HG03460 (cell line): Measurements from ENCODE around the gene FHDC1.

Source experiments
- ATAC-seq: cut with Tn5 transposase; IDR thresholded peaks from one replicate; pipeline ENCODE4 v1.9.1; 2021; ENCODE audit not compliant: unreplicated experiment

The FHDC1 gene

GRCh38 chr4:152979731-152980330 lies 43.7 kb downstream of the FHDC1 start:
- no peak for ATAC-seq

- no peak for ATAC-seq
Measured at GRCh38 chr4:152981278-152981677, 45.2 kb downstream of the FHDC1 start.

DNA sequence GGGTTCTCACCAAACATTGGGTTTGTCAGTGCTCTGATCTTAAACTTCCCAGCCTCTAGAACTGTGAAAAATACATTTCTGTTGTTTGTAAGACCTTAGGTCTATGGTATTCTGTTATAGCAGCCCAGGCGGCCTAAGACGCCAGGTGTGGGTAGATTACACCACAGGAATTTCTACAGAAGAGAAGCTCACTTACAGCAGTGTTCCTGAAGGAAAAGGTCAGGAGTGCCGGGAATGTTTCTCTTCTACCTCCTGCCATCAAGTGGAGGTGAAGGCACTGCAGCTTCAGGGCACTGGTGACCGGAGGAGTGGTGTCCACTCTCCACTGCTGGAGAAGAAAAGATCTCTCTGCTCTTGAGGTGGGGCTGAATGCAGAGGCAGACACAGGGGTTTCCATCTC lies 45.7 kb downstream of the FHDC1 start:
- ATAC-seq = no peak

DNA sequence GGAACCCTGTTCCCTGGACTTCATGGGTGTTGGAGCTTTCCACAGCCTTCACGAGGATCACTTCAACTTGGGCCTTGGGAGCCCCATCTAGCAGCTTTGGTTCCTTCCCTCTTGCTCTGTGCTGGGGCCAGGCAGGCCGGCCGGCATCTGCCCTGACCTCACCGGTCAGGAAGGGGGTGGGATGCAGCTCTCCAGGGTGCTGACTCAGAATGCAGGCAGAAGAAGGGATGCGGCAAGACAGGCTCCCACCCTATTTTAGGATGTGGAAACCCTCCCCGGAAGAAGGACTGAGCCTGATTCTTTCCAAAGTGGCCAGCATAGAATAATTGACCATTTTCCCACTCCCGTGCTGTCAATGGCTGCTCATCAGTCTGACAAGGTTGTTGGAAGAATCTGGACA lies 47.1 kb downstream of the FHDC1 start:
- ATAC-seq = no peak

DNA sequence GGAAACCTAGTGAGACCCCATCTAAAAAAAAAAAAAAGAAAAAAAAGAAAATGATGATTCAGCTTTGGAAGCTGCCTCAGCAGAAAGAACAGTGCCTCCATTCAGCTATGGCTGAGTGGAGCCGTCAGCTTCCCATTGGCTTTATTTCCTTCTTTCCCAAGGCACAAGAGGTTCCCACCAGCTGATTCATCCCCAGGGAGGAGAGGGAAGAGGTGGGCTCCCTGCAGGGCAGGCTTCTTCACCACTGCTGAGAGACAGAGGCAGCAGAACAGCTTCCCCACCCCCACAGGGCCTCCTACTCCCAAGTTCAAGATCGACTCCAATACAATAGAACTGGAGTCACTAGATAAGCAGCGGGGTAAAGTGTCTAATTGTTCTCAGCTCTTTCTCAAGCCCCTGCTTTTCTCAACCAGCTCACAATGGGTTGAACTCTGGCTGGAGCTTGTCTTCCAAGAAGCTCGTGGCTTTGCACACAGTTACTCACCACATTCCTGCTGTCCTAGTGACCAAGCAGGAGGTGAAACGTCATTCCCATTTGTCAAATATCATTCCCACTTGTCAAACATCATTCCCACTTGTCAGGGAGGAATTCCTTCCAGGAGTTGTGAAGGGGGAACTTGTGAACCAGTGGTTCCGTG lies 47.8 kb downstream of the FHDC1 start:
- ATAC-seq = no peak

DNA sequence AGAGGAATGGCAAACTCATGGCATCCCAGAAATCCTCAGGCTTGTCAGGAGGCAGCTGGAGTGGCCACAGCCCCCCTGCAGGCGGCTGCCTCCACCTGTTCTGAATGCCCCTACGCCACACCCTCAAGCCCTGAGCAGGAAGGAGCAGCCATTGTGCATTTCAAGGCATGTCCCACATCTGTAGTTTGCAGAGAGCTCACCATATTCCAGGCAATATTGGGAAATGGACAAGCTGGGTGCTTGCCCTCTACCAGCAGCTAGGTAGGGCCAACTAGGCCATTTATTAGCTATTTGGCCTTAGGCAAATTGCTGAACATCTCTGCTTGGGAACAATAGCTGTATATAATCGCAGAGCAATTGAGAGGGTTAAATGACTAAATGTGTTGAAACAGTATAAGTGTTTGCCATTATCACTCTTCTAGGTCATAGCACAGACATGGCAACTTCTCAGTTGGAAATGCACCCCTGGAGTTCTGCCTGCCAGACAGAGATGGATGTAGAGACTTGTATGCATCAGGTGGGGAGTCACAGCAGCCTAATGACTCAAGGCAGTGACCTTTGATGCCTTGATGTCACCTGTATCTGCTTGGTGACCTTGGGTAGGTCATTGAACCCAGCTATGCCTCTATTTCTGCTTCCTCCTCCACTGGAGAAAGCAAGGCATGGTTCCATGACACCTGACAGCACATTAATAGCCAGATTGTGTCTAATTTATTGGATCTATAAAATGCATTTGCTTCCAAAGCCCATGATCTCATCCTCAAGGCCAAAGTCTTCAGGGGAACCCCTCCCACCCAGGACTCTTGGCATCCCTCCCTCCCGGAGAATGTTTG lies 52.8 kb downstream of the FHDC1 start:
- no peak for ATAC-seq

DNA sequence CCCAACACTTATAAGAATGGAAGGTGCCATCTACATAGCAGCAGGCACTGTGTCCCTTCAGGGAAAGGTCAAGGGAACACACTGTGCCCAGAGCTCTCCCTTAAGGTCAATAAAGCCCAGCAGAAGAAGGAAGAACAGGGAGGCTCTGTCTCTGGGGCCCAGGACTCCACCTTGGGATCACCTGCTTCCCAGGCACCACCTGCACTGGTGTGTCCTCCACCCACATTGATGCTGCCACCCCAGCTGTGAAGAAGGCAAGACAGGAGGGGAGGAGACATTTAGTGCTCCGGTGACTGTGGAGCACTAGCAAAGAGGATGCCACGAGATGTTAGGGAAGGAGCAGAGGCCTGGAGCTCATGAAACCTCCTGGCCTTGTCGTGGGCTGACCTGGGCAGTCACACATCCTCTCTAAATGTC lies 53.4 kb downstream of the FHDC1 start:
- ATAC-seq = no peak

DNA sequence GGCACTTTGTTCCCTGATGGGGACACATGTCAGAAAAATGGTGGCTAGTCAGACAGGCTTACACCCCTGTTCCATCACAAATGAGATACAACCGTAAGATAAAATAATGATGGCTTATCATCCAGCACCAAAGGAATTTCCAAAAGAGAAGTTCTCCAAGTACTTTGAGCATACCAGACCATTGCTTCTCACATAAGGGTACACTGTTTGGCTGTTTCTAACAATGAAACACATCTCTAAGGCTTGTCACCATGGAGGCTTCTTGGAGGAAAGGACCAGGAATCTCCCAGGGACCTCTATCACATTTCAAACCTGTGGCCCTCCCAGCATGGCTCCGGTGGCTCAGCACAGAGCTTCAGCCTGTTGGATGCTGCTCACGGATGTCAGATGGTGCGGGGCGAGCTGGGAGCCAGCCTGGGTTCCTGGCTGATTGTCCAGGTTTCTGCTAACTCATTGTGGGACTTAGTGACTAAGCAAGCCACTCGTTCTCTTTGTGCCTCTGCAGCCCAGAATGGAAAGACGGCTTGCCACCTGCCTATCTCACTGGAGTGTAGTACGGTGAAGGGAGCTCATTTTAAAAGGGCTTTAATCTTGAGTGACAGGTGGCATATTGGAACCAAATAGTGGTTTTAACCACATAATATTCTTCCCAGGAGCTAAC lies 54.5 kb downstream of the FHDC1 start:
- no peak for ATAC-seq

GRCh38 chr4:152991398-152991797 lies 55.3 kb downstream of the FHDC1 start:
- no peak for ATAC-seq

GRCh38 chr4:152992027-152992426 lies 55.9 kb downstream of the FHDC1 start:
- no peak for ATAC-seq

DNA sequence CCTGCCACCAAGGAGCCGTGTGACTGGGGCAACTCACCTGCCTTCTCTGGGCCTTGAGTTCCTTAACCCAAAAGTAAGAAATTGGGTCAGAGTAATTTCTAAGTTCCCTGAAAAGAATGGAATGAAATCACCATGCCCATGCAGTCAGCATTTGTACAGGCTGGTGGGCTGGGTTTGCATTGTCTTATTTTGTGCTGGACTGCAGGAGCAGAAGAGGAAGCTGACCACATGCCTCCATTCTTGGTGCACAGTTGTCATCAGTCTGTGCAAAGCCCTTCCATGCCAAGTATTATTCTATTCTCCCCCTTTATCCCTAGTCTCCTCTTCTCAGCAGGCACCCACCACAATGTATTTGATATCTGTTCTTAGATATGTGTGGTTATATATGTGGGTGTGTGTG lies 56.3 kb downstream of the FHDC1 start:
- no peak for ATAC-seq

- ATAC-seq = no peak
Measured at GRCh38 chr4:152994038-152994437, 57.9 kb downstream of the FHDC1 start.

GRCh38 chr4:152996111-152996571 lies 60.0 kb downstream of the FHDC1 start:
- ATAC-seq = no peak

DNA sequence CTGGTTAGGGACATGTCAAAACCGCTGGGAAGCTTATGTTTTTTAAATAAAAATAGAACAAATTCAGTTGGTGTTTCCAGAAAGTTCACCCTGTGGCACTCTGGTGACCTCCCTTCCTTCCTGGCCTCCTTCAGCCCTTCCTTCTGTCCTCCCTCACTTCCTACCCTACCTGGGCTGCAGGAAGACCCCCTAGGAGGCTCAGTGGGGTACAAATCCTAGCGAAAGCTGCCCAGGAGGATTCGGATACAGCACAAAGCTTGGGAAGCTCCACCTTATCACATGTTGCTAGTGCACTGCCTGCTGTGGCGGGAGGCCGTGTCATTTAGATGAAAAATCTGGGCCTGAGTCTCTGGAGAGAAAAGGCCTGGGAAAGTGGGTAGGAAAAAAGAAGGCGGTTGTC lies 60.5 kb downstream of the FHDC1 start:
- ATAC-seq = no peak

GRCh38 chr4:152997288-152997687 lies 61.2 kb downstream of the FHDC1 start:
- ATAC-seq = no peak

- no peak for ATAC-seq
Measured at GRCh38 chr4:152997771-152998487, 61.8 kb downstream of the FHDC1 start.

- no peak for ATAC-seq
Measured at GRCh38 chr4:152998861-152999260, 62.7 kb downstream of the FHDC1 start.

GRCh38 chr4:152999346-153000075 lies 63.4 kb downstream of the FHDC1 start:
- ATAC-seq = no peak

DNA sequence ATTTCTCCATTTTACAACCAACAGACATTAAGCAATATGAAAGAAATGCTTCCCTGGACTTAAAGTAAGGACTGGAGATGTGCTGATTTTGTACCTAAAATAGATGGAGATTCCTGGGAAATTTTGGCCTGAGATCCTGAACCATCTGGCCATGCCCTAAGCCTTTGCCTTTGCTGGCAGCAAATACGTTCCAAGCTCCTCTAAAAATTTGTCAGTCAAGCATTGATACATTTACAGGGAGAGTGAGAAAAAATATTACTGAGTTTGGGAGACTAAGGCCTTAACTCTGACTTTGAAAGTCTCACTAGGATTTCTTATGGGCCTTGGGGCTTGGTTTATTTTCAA lies 63.9 kb downstream of the FHDC1 start:
- no peak for ATAC-seq

DNA sequence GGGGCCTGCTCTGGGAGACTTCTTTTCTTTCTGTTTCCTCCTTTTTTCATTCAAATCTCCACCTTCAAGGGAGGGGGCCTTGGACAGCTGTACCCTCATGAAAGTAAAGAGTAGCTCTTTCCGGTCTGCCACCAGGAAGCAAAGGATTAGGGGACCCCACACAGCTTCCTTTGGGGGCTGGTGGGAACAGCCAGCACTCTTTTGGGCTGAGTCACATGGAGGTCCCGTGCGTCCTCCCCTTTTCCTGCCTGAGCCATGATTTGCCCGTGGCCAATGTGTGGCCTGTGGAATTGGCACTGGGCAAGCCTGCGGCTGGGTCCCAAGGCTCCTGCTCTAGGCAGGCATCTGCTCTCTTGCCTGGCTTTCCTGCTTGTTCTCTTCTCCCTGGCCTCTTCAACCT lies 65.5 kb downstream of the FHDC1 start:
- no peak for ATAC-seq
